ENCODE results near the gene NEK9. TPM values are rescaled to one million over a fixed set of nuclear protein-coding genes. Genes with fewer than 3 reads are reported as not detected.
A peak's percentile ranks its signal among the peaks of the same experiment; 100 is the strongest.

Gene NEK9
- total RNA-seq, 1 donor from 2014 or later: 65.4 TPM

- no peaks in the 10 kb centered on the region for H3K27me3 Mint-ChIP-seq (ENCODE audit: low read depth)
- no peak overlapping the region for H3K27ac Mint-ChIP-seq (ENCODE audit: unreplicated experiment)
- H3K4me1 Mint-ChIP-seq (ENCODE audit: low read depth): peaks cover 18% of the 10 kb centered on the region
- H3K4me3 Mint-ChIP-seq (ENCODE audit: unreplicated experiment): no peak overlapping the region
- H3K9me3 Mint-ChIP-seq (ENCODE audit: low read depth): no peaks in the 10 kb centered on the region
- no peak for DNase-seq (ENCODE audit: low spot score)
- H3K36me3 Mint-ChIP-seq (ENCODE audit: low read depth): peaks cover 1% of the 10 kb centered on the region
- TF ChIP-seq, protein P1, sequence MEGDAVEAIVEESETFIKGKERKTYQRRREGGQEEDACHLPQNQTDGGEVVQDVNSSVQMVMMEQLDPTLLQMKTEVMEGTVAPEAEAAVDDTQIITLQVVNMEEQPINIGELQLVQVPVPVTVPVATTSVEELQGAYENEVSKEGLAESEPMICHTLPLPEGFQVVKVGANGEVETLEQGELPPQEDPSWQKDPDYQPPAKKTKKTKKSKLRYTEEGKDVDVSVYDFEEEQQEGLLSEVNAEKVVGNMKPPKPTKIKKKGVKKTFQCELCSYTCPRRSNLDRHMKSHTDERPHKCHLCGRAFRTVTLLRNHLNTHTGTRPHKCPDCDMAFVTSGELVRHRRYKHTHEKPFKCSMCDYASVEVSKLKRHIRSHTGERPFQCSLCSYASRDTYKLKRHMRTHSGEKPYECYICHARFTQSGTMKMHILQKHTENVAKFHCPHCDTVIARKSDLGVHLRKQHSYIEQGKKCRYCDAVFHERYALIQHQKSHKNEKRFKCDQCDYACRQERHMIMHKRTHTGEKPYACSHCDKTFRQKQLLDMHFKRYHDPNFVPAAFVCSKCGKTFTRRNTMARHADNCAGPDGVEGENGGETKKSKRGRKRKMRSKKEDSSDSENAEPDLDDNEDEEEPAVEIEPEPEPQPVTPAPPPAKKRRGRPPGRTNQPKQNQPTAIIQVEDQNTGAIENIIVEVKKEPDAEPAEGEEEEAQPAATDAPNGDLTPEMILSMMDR (IDR thresholded peaks at IDR 0.05): no peak
Observed at GRCh38 chr14:75053396-75054291, 73.2 kb downstream of the NEK9 start.

GRCh38 chr14:75051556-75051899 lies 75.3 kb downstream of the NEK9 start:
- Mint-ChIP-seq H3K27me3 (ENCODE audit: low read depth) (no peaks in the 10 kb centered on the region), H3K4me3 (ENCODE audit: unreplicated experiment) (peak overlapping the region; percentile 91), H3K27ac (ENCODE audit: unreplicated experiment) (peak overlapping the region; percentile 96), H3K4me1 (ENCODE audit: low read depth) (peaks cover 18% of the 10 kb centered on the region), H3K9me3 (ENCODE audit: low read depth) (no peaks in the 10 kb centered on the region), H3K36me3 (ENCODE audit: low read depth) (peaks cover 1% of the 10 kb centered on the region)
- no peak for DNase-seq (ENCODE audit: low spot score)
- TF ChIP-seq, protein P1 (IDR thresholded peaks at IDR 0.05): no peak

GRCh38 chr14:75050852-75051555 lies 75.8 kb downstream of the NEK9 start, which contains the start of gene MLH3:
Gene MLH3 (minus strand): TSS chr14:75051467. CDS start chr14:75049655, 1,812 bp downstream.
- no peak for DNase-seq (ENCODE audit: low spot score)
- peaks cover 18% of the 10 kb centered on the region for H3K4me1 Mint-ChIP-seq (ENCODE audit: low read depth)
- no peaks in the 10 kb centered on the region for H3K9me3 Mint-ChIP-seq (ENCODE audit: low read depth)
- H3K4me3 Mint-ChIP-seq (ENCODE audit: unreplicated experiment): peak within 1 kb of the TSS; percentile 91
- H3K36me3 Mint-ChIP-seq (ENCODE audit: low read depth): no peaks in the 10 kb centered on the region
- peak within 1 kb of the TSS; percentile 96 for H3K27ac Mint-ChIP-seq (ENCODE audit: unreplicated experiment)
- no peaks in the 10 kb centered on the region for H3K27me3 Mint-ChIP-seq (ENCODE audit: low read depth)
- TF ChIP-seq, protein P1 (IDR thresholded peaks at IDR 0.05): peak; percentile 34

- H3K27ac Mint-ChIP-seq (ENCODE audit: unreplicated experiment): no peak overlapping the region
- no peaks in the 10 kb centered on the region for H3K36me3 Mint-ChIP-seq (ENCODE audit: low read depth)
- H3K27me3 Mint-ChIP-seq (ENCODE audit: low read depth): no peaks in the 10 kb centered on the region
- TF ChIP-seq, protein P1 (IDR thresholded peaks at IDR 0.05): no peak
- no peak overlapping the region for H3K4me3 Mint-ChIP-seq (ENCODE audit: unreplicated experiment)
- peaks cover 25% of the 10 kb centered on the region for H3K4me1 Mint-ChIP-seq (ENCODE audit: low read depth)
- H3K9me3 Mint-ChIP-seq (ENCODE audit: low read depth): no peaks in the 10 kb centered on the region
- no peak for DNase-seq (ENCODE audit: low spot score)
Observed at GRCh38 chr14:75049731-75050201, 77.1 kb downstream of the NEK9 start.

DNA sequence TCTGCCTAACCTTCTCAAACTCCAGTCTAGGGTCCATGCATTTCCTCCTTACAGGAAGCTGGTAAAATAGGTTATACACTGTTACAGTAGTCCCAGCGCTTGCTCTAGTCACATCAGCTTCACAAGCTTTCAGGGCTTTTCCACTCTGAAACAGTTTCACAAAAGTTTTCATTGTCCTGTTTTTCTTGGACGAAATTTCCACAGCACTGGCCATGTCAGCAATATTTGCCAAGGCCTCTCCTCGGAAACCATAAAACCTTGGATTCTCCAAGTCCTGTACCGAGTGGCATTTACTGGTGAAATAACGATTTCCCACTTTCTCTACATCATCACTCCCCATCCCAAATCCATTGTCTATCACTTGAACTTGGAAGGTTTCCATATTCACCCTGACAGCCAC lies 77.7 kb downstream of the NEK9 start:
- Mint-ChIP-seq H3K4me3 (ENCODE audit: unreplicated experiment) (no peak overlapping the region), H3K36me3 (ENCODE audit: low read depth) (no peaks in the 10 kb centered on the region), H3K4me1 (ENCODE audit: low read depth) (peaks cover 31% of the 10 kb centered on the region), H3K27me3 (ENCODE audit: low read depth) (no peaks in the 10 kb centered on the region), H3K9me3 (ENCODE audit: low read depth) (no peaks in the 10 kb centered on the region), H3K27ac (ENCODE audit: unreplicated experiment) (no peak overlapping the region)
- TF ChIP-seq, protein P1 (IDR thresholded peaks at IDR 0.05): no peak
- no peak for DNase-seq (ENCODE audit: low spot score)

Measured in chondrocyte (in vitro differentiated cells).